ENCODE results near the gene BUD23.
"Not testable (repeated sequence)": the region's sequence is repeated elsewhere in the genome, so short reads cannot be mapped to it uniquely, and the experiment has no call there.

BUD23 gene

GRCh38 chr7:73671322-73671661 is 12.1 kb upstream of the BUD23 start:
- peaks cover 9% of the 10 kb centered on the region for H3K36me3 Mint-ChIP-seq (ENCODE audit: low read depth)
- H3K27ac Mint-ChIP-seq, result no peak overlapping the region
- H3K9me3 Mint-ChIP-seq, result no peaks in the 10 kb centered on the region
- H3K4me3 Mint-ChIP-seq, result no peak overlapping the region
- DNase-seq, result no peak
- peaks cover 43% of the 10 kb centered on the region for H3K4me1 Mint-ChIP-seq
- peaks cover 4% of the 10 kb centered on the region for H3K27me3 Mint-ChIP-seq (ENCODE audit: low read depth, poor library complexity)
- no peak for TF ChIP-seq CTCF (IDR thresholded peaks at IDR 0.05)

GRCh38 chr7:73671857-73672445 is 11.4 kb upstream of the BUD23 start:
- Mint-ChIP-seq H3K27ac (no peak overlapping the region), H3K27me3 (ENCODE audit: low read depth, poor library complexity) (peaks cover 5% of the 10 kb centered on the region), H3K4me3 (no peak overlapping the region), H3K36me3 (ENCODE audit: low read depth) (peaks cover 9% of the 10 kb centered on the region), H3K9me3 (no peaks in the 10 kb centered on the region), H3K4me1 (peaks cover 43% of the 10 kb centered on the region)
- no peak for DNase-seq
- no peak for TF ChIP-seq CTCF (IDR thresholded peaks at IDR 0.05)

GRCh38 chr7:73674468-73675124 is 8.8 kb upstream of the BUD23 start:
- peaks cover 27% of the 10 kb centered on the region for H3K36me3 Mint-ChIP-seq (ENCODE audit: low read depth)
- TF ChIP-seq CTCF (IDR thresholded peaks at IDR 0.05), result no peak
- peaks cover 11% of the 10 kb centered on the region for H3K27me3 Mint-ChIP-seq (ENCODE audit: low read depth, poor library complexity)
- no peaks in the 10 kb centered on the region for H3K9me3 Mint-ChIP-seq
- H3K4me1 Mint-ChIP-seq, result peaks cover 31% of the 10 kb centered on the region
- DNase-seq, result no peak
- no peak overlapping the region for H3K4me3 Mint-ChIP-seq
- H3K27ac Mint-ChIP-seq, result no peak overlapping the region

- peaks cover 29% of the 10 kb centered on the region for H3K4me1 Mint-ChIP-seq
- DNase-seq, H3K4me3 Mint-ChIP-seq, H3K9me3 Mint-ChIP-seq, H3K27ac Mint-ChIP-seq: not testable (repeated sequence)
- H3K27me3 Mint-ChIP-seq (ENCODE audit: low read depth, poor library complexity), result peaks cover 11% of the 10 kb centered on the region
- H3K36me3 Mint-ChIP-seq (ENCODE audit: low read depth), result peaks cover 34% of the 10 kb centered on the region
Observed at GRCh38 chr7:73676062-73676461, 7.3 kb upstream of the BUD23 start.

- no peak overlapping the region for H3K4me3 Mint-ChIP-seq
Observed at GRCh38 chr7:73678862-73679261, 4.5 kb upstream of the BUD23 start.

GRCh38 chr7:73679709-73680108 is 3.7 kb upstream of the BUD23 start:
- no peak overlapping the region for H3K27ac Mint-ChIP-seq
- no peaks in the 10 kb centered on the region for H3K9me3 Mint-ChIP-seq
- no peak for DNase-seq
- peaks cover 11% of the 10 kb centered on the region for H3K27me3 Mint-ChIP-seq (ENCODE audit: low read depth, poor library complexity)
- peaks cover 25% of the 10 kb centered on the region for H3K36me3 Mint-ChIP-seq (ENCODE audit: low read depth)
- no peak overlapping the region for H3K4me3 Mint-ChIP-seq
- TF ChIP-seq CTCF (IDR thresholded peaks at IDR 0.05), result no peak
- peaks cover 36% of the 10 kb centered on the region for H3K4me1 Mint-ChIP-seq

More at GRCh38 chr7:73678862-73679261, 4.5 kb upstream of the BUD23 start:
- Mint-ChIP-seq H3K27me3 (ENCODE audit: low read depth, poor library complexity) (peaks cover 11% of the 10 kb centered on the region), H3K4me1 (peaks cover 32% of the 10 kb centered on the region), H3K9me3 (no peaks in the 10 kb centered on the region), H3K27ac (peak overlapping the region; percentile 91), H3K36me3 (ENCODE audit: low read depth) (peaks cover 25% of the 10 kb centered on the region)
- no peak for DNase-seq
- TF ChIP-seq CTCF (IDR thresholded peaks at IDR 0.05), result no peak

Data from nephron progenitor cell (in vitro differentiated cells).